Measurements from ENCODE around the gene RPL22. TPM values are rescaled to one million over a fixed set of nuclear protein-coding genes. Genes with fewer than 3 reads are reported as not detected.

Gene RPL22
- total and polyA plus RNA-seq, 2 of the 8 experiments (the other 6 are each of a cell fraction or from before 2014, with no cell fraction given), result 133 to 521 TPM

DNA sequence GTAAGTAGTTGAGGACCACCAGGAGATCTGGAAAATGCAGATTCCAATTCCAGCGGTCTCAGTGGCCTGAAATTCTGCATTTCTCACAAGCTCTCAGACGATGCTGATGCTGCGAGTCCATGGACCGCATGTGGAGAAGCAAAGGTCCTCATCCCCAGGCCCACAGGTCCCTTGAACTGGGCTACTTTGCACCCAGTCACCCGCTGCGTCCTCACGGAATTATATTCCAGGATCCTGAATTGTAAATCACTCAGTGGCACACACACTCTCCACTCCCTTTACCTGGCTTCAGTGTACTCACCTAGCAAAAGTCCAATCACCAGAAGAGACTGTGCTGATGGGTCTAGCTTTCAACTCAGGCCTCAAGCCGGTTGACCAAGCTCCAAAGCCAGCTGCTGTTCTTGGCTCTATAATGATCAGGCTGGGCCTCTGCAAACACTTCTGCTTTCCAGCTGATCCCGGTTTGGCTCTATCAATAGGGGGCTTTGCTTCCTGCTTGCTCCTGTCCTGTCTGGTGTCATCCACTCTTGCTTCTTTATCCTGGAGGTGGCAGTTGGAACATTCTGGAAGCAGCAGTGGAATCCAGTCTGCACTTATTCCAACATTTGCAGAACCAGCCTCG, 904 bp upstream of the RPL22 start:
- DNase-seq (ENCODE audit: low read depth in 1 of 2, low spot score in 2 of 2), result no peak
- H3K18ac ChIP-seq (ENCODE audit: extremely low read depth, low read length), result peak overlapping the region; percentile 73; the same call in 1 of the 2 replicates
- peak overlapping the region; percentile 59; the same call in 1 of the 2 replicates for H2AK5ac ChIP-seq (ENCODE audit: low read depth, low read length)
- H3K4ac ChIP-seq (replicated peaks; ENCODE audit: insufficient read length, low read depth, low read length), result peak overlapping the region; percentile 96
- peak overlapping the region; percentile 83 for H2AFZ ChIP-seq (ENCODE audit: low read length)
- FAIRE-seq, result no peak
- no peak overlapping the region for H3K23ac ChIP-seq (ENCODE audit: insufficient read length)
- H2BK20ac ChIP-seq (ENCODE audit: low read length), result no peak overlapping the region
- peak overlapping the region; percentile 90 for H2BK5ac ChIP-seq (ENCODE audit: low read depth, low read length)
- peaks cover 0 to under 1% (median under 1%) of the 10 kb centered on the region in 4 experiments; a peak in 1 of 7 replicates for H3K27me3 ChIP-seq (replicated peaks in 1 of 4; ENCODE audit: control insufficient read depth in 3 of 4, extremely low read depth in 1 of 4, insufficient read depth in 3 of 4, low read length in 3 of 4)
- 70% methylated on average over 10 of the region's 10 CpGs; no CpG with 5 or more reads in 1 of the 2 experiments for WGBS, 2 experiments (ENCODE audit: extremely low coverage in 1 of 2, insufficient coverage in 1 of 2, insufficient read length in 1 of 2, insufficient replicate concordance in 2 of 2, low coverage in 1 of 2, low lambda C conversion rate in 2 of 2, missing lambda C conversion rate in 1 of 2)
- peak overlapping the region; percentile 94 for H4K5ac ChIP-seq (ENCODE audit: insufficient read length, low read depth, low read length)
- peaks cover 5 to 7% of the 10 kb centered on the region in 2 experiments for H4K20me1 ChIP-seq (replicated peaks in 1 of 2; ENCODE audit: control insufficient read depth in 1 of 2, insufficient read depth in 2 of 2, low read length in 2 of 2)
- peaks cover 6 to 28% (median 18%) of the 10 kb centered on the region in 4 experiments; a peak in 7 of 8 replicates for H3K36me3 ChIP-seq (ENCODE audit: control insufficient read depth in 2 of 4, insufficient read depth in 4 of 4, low read length in 3 of 4)
- H3K9me3 ChIP-seq (ENCODE audit: insufficient read depth in 2 of 2, low read depth in 1 of 2, low read length in 1 of 2), result no peaks in the 10 kb centered on the region
- peaks cover 10% of the 10 kb centered on the region for H3K23me2 ChIP-seq (ENCODE audit: low read depth, low read length)
- peak overlapping the region; percentile 87 for H3K56ac ChIP-seq (replicated peaks; ENCODE audit: insufficient read length, low read depth, low read length)
- peak overlapping the region; percentile 64 for H2BK12ac ChIP-seq (ENCODE audit: low read depth, low read length)
- peak overlapping the region in 3 of 4 experiments; percentile 80 to 96 (median 96); a peak in 6 of 7 replicates for H3K9ac ChIP-seq (replicated peaks in 1 of 4; ENCODE audit: extremely low read depth in 1 of 4, low read depth in 3 of 4, low read length in 3 of 4)
- H3K79me2 ChIP-seq (ENCODE audit: control insufficient read depth in 1 of 2, insufficient read depth in 2 of 2, low read length in 2 of 2), result peaks cover 29 to 49% of the 10 kb centered on the region in 2 experiments
- peak overlapping the region; percentile 97; the same call in 1 of the 2 replicates for H4K8ac ChIP-seq (ENCODE audit: extremely low read depth, insufficient read depth, low read length)
- TF ChIP-seq PHF8 (conservative IDR thresholded peaks at IDR 0.05; ENCODE audit: low read depth, low read length) (0 out of 2 replicates have a peak, but pooled peaks have one; percentile 8), TBP (IDR thresholded peaks at IDR 0.05; ENCODE audit: low read depth, low read length) (peak; percentile 24; the same call in 1 of the 2 replicates)
- TF ChIP-seq, protein P1, sequence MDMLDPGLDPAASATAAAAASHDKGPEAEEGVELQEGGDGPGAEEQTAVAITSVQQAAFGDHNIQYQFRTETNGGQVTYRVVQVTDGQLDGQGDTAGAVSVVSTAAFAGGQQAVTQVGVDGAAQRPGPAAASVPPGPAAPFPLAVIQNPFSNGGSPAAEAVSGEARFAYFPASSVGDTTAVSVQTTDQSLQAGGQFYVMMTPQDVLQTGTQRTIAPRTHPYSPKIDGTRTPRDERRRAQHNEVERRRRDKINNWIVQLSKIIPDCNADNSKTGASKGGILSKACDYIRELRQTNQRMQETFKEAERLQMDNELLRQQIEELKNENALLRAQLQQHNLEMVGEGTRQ (IDR thresholded peaks at IDR 0.05; ENCODE audit: low read length), result no peak
- H3K4me1 ChIP-seq (replicated peaks in 1 of 4; ENCODE audit: control insufficient read depth in 3 of 4, insufficient read depth in 4 of 4, low read length in 3 of 4), result peaks cover 6 to 13% (median 8%) of the 10 kb centered on the region in 4 experiments; a peak in 6 of 7 replicates
- H3K4me2 ChIP-seq (ENCODE audit: insufficient read depth in 1 of 2, low read depth in 2 of 2, low read length in 2 of 2), result peak overlapping the region; percentile 82 to 86
- no peaks in the 10 kb centered on the region; the same call in 1 of the 2 replicates for H3K79me1 ChIP-seq (ENCODE audit: low read depth, low read length)
- H3K4me3 ChIP-seq (ENCODE audit: extremely low read depth in 1 of 4, insufficient read depth in 2 of 4, low read depth in 3 of 4, low read length in 4 of 4), result peak overlapping the region; percentile 69 to 98 (median 86)
- peak overlapping the region; percentile 91 for H3K27ac ChIP-seq (ENCODE audit: low read depth, low read length)
- H2BK120ac ChIP-seq (replicated peaks; ENCODE audit: low read depth, low read length), result peak overlapping the region; percentile 91
- peak overlapping the region; percentile 99 for H4K91ac ChIP-seq (replicated peaks; ENCODE audit: insufficient read length, low read length)
- H3K14ac ChIP-seq (ENCODE audit: insufficient read length), result no peak overlapping the region
- POLR2A ChIA-PET (ENCODE audit: partially characterized antibody), result interaction anchor here (0.7 to 4.9 kb wide), 9 partner anchors 7 to 73 kb away, joined by 3 to 65 read pairs (median 7); partner anchors contain the start of genes ICMT and RNF207
- peak overlapping the region; percentile 88 for H2BK15ac ChIP-seq (ENCODE audit: low read length)
- CTCF ChIA-PET (ENCODE audit: partially characterized antibody), result interaction anchor here (0.6 to 17.1 kb wide), 6 partner anchors 10 to 205 kb away, joined by 3 to 353 read pairs (median 3); partner anchors contain the start of genes HES3 and ICMT
